Measurements from ENCODE around the gene FBXW7. TPM values are rescaled to one million over a fixed set of nuclear protein-coding genes. Genes with fewer than 3 reads are reported as not detected.

Gene FBXW7
- total RNA-seq, 1 experiment from 2014 or later, result 23.0 TPM

DNA sequence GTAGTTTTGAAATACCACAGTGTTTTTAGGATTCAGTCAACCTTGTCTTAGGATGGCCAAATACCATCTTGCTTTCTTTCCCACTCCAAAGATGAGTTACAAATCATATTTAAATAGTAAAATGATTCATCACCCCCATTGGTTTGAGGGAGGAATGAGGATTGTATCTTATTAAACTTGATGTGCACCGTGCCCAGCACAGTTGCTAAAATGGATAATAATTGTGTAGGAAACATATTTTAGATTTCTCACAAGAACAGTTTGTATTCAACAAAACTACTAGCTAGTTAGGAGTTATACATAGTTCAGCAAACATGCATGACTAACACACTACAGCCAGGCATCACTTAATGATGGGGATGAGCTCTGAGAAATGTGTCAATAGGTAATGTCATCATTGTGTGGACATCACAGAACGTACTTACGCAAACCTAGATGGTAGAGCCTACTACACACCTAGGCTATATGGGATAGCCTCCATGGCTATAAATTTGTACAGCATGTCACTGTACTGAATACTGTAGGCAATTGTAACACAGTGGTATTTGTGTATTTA lies 245.4 kb downstream of the FBXW7 start:
- no TSS peak for BruUV-seq (replicated peaks)

More for the DNA sequence above, 245.4 kb downstream of the FBXW7 start:
- ChIA-PET POLR2A (no interaction called here), RAD21 (ENCODE audit: low non-redundant PET in 1 of 2, low total read pairs in 2 of 2, uncharacterized antibody in 2 of 2, unreplicated experiment in 2 of 2) (no interaction called here), CTCF (no interaction called here)
- Histone ChIP-seq H2AFZ (ENCODE audit: low read depth, low read length, poor library complexity, severe bottlenecking) (no peak overlapping the region), H3K9me2 (ENCODE audit: insufficient read depth) (no peaks in the 10 kb centered on the region), H3K27ac (ENCODE audit: low read depth, low read length) (no peak overlapping the region), H3K4me2 (ENCODE audit: low read length) (no peak overlapping the region), H3K27me3 (ENCODE audit: insufficient read depth, low read length) (no peaks in the 10 kb centered on the region), H3K9ac (ENCODE audit: low read length) (no peak overlapping the region), H3K4me1 (ENCODE audit: control insufficient read depth in 1 of 2, insufficient read depth in 2 of 2, low read length in 2 of 2) (no peaks in the 10 kb centered on the region), H3K4me3 (replicated peaks in 1 of 2; ENCODE audit: low read depth in 1 of 2, low read length in 2 of 2) (no peak overlapping the region), H3K9me3 (ENCODE audit: control insufficient read depth in 1 of 2, insufficient read depth in 1 of 2, low read depth in 1 of 2, low read length in 2 of 2) (no peaks in the 10 kb centered on the region), H4K20me1 (ENCODE audit: insufficient read depth) (no peaks in the 10 kb centered on the region), H3K36me3 (ENCODE audit: control insufficient read depth in 1 of 2, insufficient read depth in 2 of 2, low read length in 2 of 2) (no peaks in the 10 kb centered on the region), H3K79me2 (ENCODE audit: insufficient read depth, low read length) (no peaks in the 10 kb centered on the region)
- ATAC-seq (no peak), DNase-seq (ENCODE audit: low read depth, low spot score) (no peak)
- intact Hi-C loops (cut with micrococcal nuclease), result no loop called here
- TF ChIP-seq FOSL1 (IDR thresholded peaks at IDR 0.05; ENCODE audit: low read depth), result no peak
- no peak for TF ChIP-seq CTCF (IDR thresholded peaks at IDR 0.05 in 2 of 3, conservative IDR thresholded peaks at IDR 0.05 in 1 of 3; ENCODE audit: borderline replicate concordance in 1 of 3, insufficient read depth in 1 of 3, low read depth in 2 of 3, low read length in 2 of 3)
- TF ChIP-seq SIN3A (IDR thresholded peaks at IDR 0.05; ENCODE audit: low read depth), result no peak
- TF ChIP-seq, protein P1, sequence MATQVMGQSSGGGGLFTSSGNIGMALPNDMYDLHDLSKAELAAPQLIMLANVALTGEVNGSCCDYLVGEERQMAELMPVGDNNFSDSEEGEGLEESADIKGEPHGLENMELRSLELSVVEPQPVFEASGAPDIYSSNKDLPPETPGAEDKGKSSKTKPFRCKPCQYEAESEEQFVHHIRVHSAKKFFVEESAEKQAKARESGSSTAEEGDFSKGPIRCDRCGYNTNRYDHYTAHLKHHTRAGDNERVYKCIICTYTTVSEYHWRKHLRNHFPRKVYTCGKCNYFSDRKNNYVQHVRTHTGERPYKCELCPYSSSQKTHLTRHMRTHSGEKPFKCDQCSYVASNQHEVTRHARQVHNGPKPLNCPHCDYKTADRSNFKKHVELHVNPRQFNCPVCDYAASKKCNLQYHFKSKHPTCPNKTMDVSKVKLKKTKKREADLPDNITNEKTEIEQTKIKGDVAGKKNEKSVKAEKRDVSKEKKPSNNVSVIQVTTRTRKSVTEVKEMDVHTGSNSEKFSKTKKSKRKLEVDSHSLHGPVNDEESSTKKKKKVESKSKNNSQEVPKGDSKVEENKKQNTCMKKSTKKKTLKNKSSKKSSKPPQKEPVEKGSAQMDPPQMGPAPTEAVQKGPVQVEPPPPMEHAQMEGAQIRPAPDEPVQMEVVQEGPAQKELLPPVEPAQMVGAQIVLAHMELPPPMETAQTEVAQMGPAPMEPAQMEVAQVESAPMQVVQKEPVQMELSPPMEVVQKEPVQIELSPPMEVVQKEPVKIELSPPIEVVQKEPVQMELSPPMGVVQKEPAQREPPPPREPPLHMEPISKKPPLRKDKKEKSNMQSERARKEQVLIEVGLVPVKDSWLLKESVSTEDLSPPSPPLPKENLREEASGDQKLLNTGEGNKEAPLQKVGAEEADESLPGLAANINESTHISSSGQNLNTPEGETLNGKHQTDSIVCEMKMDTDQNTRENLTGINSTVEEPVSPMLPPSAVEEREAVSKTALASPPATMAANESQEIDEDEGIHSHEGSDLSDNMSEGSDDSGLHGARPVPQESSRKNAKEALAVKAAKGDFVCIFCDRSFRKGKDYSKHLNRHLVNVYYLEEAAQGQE (IDR thresholded peaks at IDR 0.05; ENCODE audit: low read depth), result no peak
- no peak for TF ChIP-seq SRF (IDR thresholded peaks at IDR 0.05; ENCODE audit: low read depth)
- no peak for TF ChIP-seq EZH2 (IDR thresholded peaks at IDR 0.05)
- no peak for TF ChIP-seq RAD21 (IDR thresholded peaks at IDR 0.05; ENCODE audit: low read depth)

All from HCT116 (cell line).